GM10847 (cell line): Measurements from ENCODE around the gene SKIL.

Experiments
- POLR2A ChIP-seq: IDR thresholded peaks from 2 replicates; pipeline ENCODE4 v1.6.1; 2011; ENCODE audit not compliant: insufficient read length; ENCODE audit errors: extremely low read depth

SKIL gene

DNA sequence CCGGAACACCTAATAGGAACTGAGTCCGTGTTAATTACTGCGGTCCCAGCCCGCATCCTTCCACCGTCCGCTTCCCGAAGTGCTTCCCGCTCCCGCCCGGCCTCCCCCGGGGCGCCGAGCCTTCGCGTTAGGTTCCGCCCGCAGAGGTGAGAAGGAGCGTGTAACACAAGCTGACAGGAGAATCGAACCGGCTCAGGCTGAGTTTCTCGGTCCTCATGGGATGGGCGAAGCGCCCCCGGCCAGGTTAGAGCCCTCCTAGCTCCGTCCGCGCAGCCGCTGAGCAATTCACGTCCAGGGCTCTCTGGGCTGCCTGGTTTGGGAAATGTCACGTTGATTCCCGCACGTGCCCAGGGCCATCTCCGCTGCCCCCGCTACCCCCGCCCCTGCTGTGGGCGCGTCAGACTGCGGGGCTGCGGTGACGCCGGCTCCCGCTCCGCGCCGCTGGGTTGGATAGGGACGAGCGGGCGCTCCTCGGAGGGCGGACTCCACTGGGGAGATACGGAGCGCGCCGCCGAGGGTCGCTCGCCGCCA, 62.1 kb downstream of the SKIL start:
- TF ChIP-seq POLR2A, result no peak

DNA sequence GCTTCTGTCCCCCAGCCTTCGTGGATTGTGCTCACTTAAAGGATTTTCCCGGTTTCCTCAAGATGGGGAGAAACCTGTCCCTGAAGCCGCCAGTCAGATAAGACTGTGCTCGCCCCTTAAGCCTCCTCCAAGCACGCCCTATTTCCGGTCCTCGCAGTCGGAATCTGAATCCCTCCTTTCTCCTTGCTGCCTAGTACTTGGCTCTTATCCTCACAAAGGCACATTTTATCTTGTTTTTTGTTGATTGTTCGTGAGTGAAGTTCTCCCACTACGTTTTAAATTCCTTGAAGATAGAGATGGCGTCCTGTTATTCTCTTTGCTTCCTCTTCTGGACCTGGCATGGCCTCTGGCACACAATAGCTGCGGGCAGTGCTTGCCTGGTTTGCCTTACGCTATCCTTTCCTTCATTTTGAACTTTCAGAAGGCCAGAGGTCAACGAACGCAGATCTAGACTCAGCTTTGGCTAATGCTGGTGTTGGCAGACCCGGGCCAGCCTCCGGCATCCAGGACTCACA, 62.8 kb downstream of the SKIL start:
- no peak for TF ChIP-seq POLR2A

DNA sequence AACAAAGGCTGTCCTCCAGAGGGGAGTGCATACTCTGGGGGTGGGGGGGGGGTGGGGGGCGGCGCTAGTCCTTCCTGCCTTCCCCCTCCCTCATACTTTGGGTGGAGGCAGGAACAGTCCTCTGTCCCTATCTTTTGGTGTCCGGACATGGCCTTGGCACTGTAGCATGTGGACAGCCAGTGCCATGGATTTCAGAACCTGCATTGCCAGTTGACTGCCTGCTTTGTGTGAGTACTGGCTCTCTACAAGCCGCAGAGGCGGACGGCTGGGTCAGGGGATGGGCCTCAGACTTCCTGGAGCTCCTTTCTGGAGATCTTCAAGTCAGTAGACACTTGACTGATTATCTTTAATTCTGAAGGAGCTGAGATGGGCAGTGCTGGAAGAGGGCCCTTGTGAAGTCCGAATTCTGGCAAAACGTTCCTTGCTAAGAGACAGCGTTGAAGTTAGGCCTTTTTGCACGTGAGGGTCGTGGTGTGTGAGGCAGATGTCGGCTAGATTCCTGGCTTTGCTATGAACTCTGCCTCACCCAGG, 63.7 kb downstream of the SKIL start:
- no peak for TF ChIP-seq POLR2A

DNA sequence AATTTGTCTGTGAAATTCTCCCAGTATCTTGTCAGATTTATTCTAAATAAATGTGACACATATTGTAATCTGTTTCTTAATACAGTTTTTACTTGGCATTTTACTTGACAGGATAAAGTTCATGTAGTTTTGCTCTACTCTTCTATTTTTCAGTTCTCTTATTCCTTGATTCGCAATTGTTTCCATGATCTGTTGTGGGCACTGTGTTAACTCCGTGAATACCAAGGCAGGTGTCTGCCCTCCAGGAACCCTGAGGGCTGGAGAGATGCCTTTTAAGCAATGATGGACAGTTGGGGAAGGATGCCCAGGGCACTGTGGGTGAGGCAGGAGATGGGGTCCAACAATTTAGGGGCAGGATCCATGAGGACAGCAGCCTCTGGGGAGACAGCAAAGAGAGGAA, 64.2 kb downstream of the SKIL start:
- no peak for TF ChIP-seq POLR2A

DNA sequence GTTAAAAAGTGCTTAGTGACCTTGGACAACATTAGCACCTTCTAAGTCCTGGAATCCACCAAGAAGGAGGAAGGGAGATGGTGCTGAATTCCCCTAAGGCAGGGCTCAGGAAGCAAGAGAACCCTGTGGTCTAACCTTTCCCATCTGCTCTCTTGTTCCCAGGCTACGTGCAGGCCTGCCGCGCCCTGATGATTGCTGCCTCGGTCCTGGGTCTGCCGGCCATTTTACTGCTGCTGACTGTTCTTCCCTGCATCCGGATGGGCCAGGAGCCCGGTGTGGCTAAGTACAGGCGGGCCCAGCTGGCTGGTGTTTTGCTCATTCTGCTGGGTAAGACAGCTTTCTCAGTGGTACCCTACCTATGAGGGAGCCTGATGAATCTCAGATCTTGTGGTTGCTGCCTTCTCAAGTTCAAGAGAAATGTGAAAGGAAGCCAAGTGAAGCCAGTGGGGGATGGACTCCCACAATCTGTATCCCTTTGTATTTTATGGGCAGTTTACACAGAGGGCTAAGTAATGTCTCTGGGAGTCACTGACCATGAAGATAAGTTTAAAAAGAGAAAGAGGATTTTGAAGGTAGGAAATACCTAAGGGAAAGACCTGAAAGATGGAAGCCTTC, 65.6 kb downstream of the SKIL start:
- no peak for TF ChIP-seq POLR2A

DNA sequence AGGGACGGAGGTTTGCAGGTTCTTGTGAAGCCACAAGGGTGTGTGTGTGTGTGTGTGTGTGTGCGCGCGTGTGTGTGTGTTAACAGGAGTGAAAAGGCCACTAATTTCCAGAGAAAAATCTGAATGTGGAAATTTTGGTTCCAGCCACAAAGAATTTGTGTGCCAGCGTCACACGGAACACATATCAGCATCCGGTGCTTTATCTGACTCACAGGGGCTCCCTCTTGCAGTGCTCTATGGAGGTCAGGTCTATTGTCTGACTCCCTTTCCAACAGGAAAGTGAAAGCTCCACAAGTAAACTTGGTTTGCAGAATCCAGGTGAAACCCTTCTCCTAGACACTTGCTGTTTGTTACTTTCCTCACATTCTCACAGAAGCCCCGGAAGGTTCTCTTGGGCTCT, 67.4 kb downstream of the SKIL start:
- TF ChIP-seq POLR2A, result no peak

DNA sequence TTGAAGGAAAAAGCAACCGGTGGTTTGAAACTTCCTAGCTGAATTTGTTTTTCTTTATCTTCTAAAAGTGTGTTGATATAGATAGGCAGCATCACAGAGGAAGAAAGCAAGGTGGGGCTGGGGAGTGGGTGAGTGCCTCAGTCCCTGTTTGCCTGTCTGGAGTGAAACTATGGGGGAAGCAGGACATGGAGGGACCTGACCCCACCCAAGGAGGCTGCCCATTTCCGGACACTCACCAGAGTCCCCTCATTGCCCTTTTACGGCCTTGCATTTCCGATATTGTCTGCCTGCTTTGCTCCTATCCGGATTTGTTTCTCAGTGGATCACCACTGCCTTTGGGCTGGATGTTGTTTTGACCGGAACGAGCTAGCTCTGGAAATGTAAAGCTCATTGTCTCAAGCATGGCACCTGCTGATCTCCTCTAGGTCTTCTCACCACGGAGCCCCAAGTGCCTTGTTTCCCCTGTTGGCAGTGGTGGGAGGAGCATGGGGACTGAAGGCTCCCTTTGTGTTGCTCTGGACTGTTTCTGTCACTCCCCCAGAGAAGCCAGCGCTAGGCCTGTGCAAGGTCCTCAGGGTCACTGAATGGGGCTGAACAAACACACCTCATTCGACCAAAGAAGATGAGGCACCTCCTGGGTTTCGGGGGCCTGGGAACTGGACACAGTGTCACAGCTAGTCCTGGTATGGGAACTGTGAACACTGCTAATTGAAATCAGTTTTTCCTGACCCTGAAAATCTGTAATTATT, 68.2 kb downstream of the SKIL start:
- TF ChIP-seq POLR2A, result no peak

DNA sequence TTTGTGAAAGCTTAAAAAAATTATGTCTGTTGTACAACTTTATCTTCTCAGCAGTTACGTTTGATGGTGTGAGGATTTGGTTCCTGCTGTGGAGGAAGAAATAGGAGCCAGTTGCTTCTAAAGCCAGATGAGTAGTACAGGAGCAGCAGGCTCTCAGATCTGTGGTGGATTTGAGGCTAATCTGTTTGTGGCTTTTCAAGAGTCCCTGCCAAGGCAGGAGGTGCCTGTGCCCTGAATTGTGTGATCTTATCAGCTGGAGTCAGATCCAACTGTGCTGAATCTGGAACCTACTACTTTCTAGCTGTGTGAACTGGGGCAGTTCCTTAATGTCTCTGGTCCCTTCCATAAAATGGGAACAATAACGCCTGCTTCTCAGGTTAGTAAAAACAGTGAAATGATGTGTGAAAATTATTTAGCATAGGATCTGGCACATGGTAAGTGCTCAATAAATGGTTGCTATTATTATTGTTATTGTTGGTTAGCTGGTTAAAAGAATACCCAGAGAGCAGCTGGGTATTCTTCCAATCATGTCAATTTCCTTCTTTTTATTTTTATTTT, 68.8 kb downstream of the SKIL start:
- TF ChIP-seq POLR2A, result no peak

DNA sequence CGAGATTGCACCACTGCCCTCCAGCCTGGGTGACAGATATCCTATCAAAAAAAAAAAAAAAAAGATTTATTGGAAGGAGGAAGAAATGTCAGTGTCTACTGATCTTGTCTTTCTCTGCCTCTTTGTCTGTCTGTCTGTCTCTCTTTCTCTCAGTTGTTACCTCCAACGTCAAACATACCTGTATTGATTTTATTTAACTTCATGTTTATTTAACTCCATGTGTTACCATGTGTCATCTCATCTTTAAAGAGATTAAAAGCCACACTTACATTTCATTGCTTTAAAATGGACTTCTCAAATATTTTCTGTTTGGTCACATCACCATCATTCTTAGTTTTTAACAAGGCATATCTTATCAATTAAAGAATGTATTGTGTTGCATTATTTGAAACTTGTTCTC, 70.6 kb downstream of the SKIL start:
- TF ChIP-seq POLR2A, result no peak

DNA sequence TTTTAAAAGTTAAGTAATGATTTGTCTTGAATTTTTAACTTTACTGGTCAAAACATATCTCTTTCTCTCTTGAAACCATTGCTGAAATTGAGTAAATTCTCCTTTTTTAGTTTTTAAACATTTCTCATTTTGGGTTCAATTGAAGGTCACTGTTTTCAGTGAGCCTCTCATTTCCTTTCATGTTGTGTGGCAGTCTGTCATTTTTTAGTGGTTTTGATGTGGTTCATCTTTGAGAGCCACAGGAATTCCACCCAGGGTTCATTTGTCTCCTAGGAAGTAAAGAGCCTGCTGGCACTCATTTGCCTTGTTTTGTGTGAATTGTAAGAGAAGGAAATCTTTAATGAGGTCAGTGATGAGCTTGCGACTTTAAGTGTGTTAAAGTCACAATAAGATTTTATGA, 71.5 kb downstream of the SKIL start:
- TF ChIP-seq POLR2A, result no peak

DNA sequence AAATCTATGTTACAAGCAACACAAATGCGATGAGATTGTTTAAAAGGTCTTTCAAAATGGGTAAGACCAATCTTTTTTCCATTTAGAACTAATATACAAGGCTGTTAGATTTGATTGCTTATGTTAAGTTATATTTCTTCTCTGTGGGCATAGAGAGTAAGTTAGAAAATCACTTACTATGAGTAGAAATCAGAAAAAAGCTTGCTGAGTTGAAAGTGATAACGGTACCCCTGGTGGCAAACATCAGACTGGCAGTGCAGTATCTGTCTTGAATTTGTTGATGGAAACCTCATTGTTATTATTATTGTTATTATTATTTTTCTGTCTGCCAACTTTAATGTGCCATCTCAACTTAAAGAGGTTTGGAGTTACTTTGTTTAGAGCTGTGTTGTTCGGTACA, 73.5 kb downstream of the SKIL start:
- no peak for TF ChIP-seq POLR2A

DNA sequence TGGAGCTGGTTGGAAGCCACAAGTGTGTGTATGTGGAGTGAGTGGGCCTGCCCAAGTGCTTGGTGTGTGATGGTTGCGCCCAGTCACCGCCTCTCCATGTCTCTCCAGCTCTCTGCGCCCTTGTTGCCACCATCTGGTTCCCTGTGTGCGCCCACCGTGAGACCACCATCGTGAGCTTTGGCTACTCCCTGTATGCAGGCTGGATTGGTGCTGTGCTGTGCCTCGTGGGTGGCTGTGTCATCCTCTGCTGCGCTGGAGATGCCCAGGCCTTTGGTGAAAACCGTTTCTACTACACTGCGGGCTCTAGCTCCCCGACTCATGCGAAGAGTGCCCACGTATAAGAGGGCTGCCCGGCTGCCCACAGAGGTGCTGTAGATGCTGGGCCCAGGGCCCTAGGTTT, 74.9 kb downstream of the SKIL start:
- TF ChIP-seq POLR2A, result no peak

DNA sequence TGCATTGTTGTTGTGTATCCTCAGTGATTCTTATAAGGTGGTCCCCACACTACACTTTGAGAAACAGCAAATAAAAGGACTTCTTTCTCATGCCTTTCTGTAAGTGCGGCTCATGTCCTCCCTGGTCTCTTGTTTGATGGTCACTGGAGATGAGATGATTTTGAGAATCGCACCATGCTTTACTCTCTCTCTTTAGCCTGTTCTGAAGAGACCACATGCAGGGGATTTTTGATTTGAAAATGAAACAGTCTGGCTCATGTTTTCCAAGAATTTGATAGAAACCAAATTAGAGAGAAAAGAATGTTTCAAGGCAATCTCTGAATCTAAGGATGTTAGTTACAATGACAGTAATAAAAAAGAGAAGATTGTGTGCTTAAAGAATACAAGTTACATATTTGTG, 79.2 kb downstream of the SKIL start:
- no peak for TF ChIP-seq POLR2A

DNA sequence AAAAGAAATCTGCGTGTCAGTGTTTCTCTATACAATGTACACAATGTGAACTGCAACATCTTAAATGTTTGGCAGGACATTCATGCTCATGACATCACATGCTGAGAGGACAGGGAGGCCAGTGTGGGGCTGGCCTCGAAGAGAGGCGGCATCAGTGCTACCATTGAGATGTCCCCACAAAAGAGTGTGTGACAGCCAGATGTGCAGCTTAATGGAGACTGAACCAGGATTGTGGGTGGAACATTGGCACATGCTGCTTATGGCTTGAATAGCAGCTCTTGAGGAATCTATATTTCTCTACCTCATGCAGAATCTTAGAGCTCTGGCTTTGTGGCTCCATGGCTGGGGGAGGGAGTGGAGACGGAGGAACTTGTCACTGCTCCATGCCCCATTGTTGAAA, 79.7 kb downstream of the SKIL start:
- no peak for TF ChIP-seq POLR2A

DNA sequence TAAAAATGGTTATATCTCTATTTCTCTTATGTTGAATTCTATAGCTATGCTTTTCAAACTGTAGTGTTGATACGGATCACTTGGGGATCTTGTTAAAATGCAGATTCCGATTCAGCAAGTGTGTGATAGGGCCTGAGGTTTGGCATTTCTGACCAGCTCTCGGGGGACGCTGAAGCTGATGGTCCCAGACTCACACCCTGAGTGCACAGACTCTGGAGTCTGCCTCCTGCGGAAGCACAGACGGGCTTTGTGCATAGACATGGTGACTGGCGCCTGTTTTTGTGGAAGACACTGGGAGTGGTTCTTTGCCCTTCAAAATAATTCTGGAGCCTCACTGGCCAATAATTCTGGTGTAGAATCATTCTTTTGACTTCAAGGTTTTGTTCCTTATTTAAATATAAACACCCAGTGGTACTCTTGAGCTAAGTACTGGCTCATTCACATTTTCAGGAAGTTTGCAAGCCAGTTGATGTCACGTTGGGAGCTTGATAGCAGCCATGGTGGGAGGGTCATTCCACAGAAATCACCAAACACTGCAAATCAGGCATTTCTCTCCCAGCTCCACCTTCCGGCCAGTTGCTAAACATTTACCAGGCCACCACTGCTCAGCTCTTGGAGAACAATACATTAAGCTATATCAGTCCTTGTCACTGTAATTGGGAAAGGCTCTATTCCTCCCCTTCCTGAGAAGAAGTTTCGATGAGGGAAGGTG, 80.3 kb downstream of the SKIL start:
- no peak for TF ChIP-seq POLR2A

DNA sequence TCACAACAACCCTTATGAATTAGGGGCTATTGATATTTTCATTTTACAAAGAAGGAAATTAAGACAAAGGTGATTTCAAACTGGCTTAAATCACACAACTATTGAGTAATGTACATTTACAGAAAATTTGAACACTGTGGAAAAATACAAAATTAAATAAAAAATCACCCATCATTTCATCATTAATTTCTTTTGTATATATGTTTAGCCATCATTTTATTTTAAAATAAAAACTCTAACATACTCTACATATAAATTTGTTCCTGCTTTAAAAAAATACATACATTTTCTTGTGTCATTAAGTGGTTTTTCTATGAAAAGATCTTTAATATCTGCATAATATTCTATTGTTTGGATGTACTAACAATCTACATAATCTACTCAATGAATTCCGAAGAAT, 81.3 kb downstream of the SKIL start:
- TF ChIP-seq POLR2A, result no peak

DNA sequence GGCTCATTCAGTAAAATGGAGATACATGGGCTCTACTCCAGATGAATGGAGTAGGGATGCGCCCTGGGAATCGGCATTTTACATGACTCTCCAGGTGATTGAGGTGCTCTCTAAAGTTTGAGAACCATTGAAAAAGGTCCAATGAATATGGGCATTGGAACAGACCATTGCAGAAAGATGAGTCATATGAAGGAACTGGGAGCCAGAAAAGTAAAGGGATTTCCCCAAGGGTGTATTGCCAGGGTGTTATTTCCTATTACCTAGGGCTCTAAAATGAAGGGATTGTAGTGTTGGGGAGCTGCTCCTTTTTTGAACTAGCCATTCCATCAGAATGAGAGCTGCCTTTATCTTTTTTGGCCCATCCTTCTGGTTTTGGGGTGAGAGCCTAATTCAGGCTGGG, 82.8 kb downstream of the SKIL start:
- no peak for TF ChIP-seq POLR2A
